GM13977 (cell line): ENCODE results near the gene RC3H2.

ENCODE experiments used
- DNase-seq: peaks from one replicate; pipeline ENCODE4 v3.0.0; 2012; ENCODE audit warnings: low spot score
- in situ Hi-C: fragments of 300-500 bp; cut with MboI; formaldehyde crosslinking; loops from one replicate; pipeline ENCODE4 v1.12.0; 2022; ENCODE audit warnings: low sequenced_read_pairs, low pct_unique_long_range_greater_than_20kb, mixed read lengths, inconsistent platforms; ENCODE audit not compliant: unreplicated experiment
- TF ChIP-seq, protein P1 (sequence below): IDR thresholded peaks from 2 replicates; pipeline ENCODE4 v1.5.1; 2012; ENCODE audit warnings: mild to moderate bottlenecking, control low read depth; ENCODE audit not compliant: insufficient read depth; ENCODE audit errors: extremely low read depth, missing control alignments

Gene RC3H2

DNA sequence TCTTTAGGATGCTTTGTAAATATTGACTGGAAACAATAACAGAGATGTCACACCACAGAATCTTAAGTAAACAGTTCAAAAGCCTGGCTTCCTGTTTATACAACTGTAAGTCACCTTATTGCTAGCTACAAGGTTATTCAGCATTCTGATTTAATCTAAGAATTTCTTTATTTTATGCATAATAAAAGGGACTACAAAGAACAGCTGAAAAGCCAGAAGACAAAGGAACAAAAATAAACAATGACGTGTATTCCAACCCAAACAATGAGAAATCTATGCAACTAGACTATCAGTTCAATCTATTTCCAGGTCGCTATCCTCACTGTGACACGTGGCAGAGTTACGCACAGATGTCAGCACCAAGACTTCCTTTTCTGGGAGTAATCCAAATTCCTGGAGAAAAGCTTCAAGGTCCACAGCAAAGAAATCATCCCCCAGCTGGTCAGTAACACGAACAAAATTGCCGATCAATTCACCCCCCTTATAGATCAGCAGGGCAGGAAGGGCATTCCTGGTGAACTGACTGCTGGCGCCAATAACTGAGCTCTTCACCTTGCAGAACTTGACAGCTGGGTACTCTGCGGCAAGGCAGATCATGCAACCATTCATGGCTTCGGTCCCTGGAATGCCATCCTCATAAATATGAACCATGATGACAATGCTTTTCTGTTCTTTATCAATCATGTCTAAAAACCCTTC, 85.2 kb downstream of the RC3H2 start:
- DNase-seq, result no peak
- in situ Hi-C loops, result loop anchor here (10.0 to 25.0 kb wide), 2 partner anchors 355 to 708 kb away; no protein-coding TSS in a partner anchor
- TF ChIP-seq, protein P1, sequence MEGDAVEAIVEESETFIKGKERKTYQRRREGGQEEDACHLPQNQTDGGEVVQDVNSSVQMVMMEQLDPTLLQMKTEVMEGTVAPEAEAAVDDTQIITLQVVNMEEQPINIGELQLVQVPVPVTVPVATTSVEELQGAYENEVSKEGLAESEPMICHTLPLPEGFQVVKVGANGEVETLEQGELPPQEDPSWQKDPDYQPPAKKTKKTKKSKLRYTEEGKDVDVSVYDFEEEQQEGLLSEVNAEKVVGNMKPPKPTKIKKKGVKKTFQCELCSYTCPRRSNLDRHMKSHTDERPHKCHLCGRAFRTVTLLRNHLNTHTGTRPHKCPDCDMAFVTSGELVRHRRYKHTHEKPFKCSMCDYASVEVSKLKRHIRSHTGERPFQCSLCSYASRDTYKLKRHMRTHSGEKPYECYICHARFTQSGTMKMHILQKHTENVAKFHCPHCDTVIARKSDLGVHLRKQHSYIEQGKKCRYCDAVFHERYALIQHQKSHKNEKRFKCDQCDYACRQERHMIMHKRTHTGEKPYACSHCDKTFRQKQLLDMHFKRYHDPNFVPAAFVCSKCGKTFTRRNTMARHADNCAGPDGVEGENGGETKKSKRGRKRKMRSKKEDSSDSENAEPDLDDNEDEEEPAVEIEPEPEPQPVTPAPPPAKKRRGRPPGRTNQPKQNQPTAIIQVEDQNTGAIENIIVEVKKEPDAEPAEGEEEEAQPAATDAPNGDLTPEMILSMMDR, result no peak

DNA sequence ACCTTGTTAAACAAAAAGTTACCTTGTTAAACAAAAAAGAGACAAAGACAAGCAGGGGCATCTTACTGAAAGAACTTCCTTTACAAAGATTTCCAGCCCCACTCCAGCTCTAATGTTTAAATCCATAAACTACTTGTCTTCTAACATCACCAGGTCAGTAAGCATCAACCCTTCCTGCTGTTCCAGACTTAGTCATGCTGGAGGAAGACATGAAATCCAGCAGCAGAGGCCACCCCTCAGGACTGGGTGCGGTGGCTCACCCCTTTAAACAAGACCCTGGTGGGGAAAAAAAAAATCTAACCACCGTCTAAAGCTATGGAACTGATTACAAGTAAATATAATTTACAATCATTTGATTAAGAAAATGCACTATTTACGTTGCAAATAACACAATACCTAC, 85.8 kb downstream of the RC3H2 start:
- in situ Hi-C loops, result loop anchor here (10.0 to 25.0 kb wide), 2 partner anchors 355 to 707 kb away; no protein-coding TSS in a partner anchor
- TF ChIP-seq, protein P1, result no peak
- DNase-seq, result no peak

DNA sequence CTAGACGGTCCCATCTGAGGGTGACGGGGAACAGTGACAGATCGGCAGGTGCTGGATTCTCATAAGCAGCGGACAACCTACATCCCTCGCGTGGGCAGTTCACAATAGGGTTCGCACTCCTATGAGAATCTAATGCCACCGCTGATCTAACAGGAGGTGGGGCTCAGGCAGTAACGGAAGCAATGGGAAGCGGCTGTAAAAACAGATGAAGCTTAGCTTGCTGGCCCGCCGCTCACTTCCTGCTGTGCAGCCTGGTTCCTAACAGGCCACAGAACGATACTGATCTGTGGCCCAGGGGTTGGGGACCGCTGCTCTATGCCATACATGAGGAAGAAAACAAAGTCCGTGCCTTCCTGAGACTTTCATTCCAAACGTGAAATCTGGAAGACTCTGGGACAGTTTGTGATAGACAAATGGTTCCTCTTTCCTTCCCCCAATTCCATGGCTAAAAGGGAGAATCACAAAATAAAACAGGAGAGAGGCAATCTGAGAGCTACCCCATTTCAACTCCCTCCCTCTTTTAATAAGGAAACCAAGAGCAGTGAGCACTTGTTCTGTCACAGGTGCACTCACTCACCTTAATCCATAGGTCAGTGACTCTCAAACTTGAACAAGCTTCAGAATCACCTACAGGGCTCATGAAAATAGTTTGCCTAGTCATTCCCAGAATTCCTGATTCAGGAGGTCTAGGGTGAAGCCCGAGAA, 88.8 kb downstream of the RC3H2 start:
- TF ChIP-seq, protein P1, result no peak
- in situ Hi-C loops, result loop anchor here (10.0 to 25.0 kb wide), 2 partner anchors 352 to 704 kb away; no protein-coding TSS in a partner anchor
- DNase-seq, result no peak

DNA sequence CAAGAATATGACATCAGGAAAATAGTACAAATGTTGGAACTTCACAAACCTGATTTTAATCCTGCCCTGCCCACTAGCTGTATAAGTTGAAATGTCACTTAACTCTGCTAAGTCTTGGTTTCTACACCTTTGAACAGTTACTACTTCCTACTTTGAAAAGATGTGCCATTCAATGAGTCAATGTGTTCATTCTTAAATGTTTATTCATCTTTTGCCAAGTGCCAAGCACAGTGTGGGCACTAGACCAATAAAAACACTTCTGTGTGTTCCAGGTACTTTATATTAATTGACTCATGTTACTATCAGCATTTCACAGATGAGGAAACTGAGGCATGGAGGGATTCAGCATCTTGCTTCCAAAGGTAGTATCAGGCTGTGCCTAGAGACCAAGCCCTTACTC, 89.6 kb downstream of the RC3H2 start:
- in situ Hi-C loops, result loop anchor here (10.0 to 25.0 kb wide), 2 partner anchors 351 to 703 kb away; no protein-coding TSS in a partner anchor
- no peak for DNase-seq
- TF ChIP-seq, protein P1, result no peak

DNA sequence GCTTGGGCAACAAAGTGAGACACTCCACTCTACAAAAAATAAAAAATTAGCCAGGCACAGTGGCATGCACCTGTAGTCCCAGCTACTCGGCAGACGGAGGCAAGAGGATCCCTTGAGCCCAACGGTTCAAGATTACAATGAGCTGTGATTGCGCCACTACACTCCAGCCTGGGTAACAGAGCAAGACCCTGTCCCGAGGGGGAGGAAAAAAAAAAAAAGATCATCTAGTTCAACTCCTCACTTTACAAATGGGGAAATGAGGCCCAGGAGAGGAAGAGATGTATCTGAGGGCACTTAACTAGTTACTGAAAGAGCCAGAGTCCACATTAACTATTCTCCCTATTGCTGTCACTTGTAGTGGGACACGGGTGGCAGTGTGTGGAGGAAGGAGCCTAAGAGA, 90.6 kb downstream of the RC3H2 start:
- no peak for DNase-seq
- TF ChIP-seq, protein P1, result no peak
- in situ Hi-C loops, result loop anchor here (10.0 to 25.0 kb wide), 2 partner anchors 350 to 702 kb away; no protein-coding TSS in a partner anchor

DNA sequence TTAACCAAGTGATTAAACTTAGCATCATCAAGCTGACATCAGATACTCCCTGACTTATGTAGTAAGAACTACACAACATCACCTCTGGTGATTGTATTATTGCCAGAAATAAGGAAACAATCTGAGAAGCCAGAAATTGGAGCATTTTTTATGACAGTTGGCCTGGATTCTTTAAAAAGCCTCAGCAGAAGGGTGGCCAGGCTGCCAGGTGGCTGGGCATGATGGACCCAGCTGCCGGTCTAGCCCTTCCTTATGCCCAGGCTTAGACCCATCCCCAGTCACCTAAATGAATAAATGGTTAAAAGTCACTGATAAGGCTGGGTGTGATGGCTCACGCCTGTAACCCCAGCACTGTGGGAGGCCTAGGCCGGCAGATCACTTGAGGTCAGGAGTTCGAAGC, 92.4 kb downstream of the RC3H2 start:
- in situ Hi-C loops, result loop anchor here (10.0 to 25.0 kb wide), 2 partner anchors 348 to 700 kb away; no protein-coding TSS in a partner anchor
- TF ChIP-seq, protein P1, result no peak
- no peak for DNase-seq
